SK-N-MC (cell line): Measurements from ENCODE around the gene OR52I2.

Experiments used
- DNase-seq: peaks from one replicate; pipeline ENCODE4 v3.0.0-alpha.2; 2011; ENCODE audit warnings: low read depth, low spot score
- H3K27ac ChIP-seq: fragments of 200-600 bp; sonication (generic); 2 replicates; pipeline ENCODE4 v1.5.1; 2016; ENCODE audit warnings: mixed run types
- H3K36me3 ChIP-seq: fragments of 200-600 bp; sonication (generic); 2 replicates; pipeline ENCODE4 v1.6.1; 2017; ENCODE audit warnings: antibody characterized with exemption, low read length, mixed read lengths; ENCODE audit not compliant: insufficient read depth
- H3K4me3 ChIP-seq: fragments of 200-600 bp; sonication (generic); 2 replicates; pipeline ENCODE4 v1.5.1; 2016
- H3K9ac ChIP-seq: fragments of 200-600 bp; sonication (generic); 2 replicates; pipeline ENCODE4 v1.8.0; 2017; ENCODE audit warnings: mixed run types, mixed read lengths; ENCODE audit not compliant: insufficient read length
- H3K9me3 ChIP-seq: fragments of 200-600 bp; sonication (generic); 2 replicates; pipeline ENCODE4 v1.6.1; 2017; ENCODE audit warnings: low read depth, mild to moderate bottlenecking, antibody characterized with exemption, low read length, moderate library complexity, mixed read lengths
- EZH2 ChIP-seq: fragments of 200-600 bp; sonication (generic); IDR thresholded peaks from one replicate; pipeline ENCODE4 v1.6.1; 2017; ENCODE audit warnings: antibody characterized with exemption
- FOXP2 ChIP-seq: optimal IDR thresholded peaks from 2 replicates; pipeline ENCODE3; 2011; ENCODE audit warnings: mild to moderate bottlenecking, moderate library complexity; ENCODE audit not compliant: insufficient read depth; ENCODE audit errors: extremely low read length, control extremely low read depth
- POLR2AphosphoS5 ChIP-seq: IDR thresholded peaks from 2 replicates; pipeline ENCODE4 v1.6.1; 2012; ENCODE audit warnings: mild to moderate bottlenecking, low read depth, low read length, borderline replicate concordance

Gene OR52I2

GRCh38 chr11:4642043-4642442, 60.5 kb downstream of the OR52I2 start:
- H3K9ac ChIP-seq: no peak overlapping the region
- no peak overlapping the region for H3K4me3 ChIP-seq
- no peak overlapping the region for H3K27ac ChIP-seq
- TF ChIP-seq FOXP2 (no peak), POLR2AphosphoS5 (no peak), EZH2 (no peak)
- no peaks in the 10 kb centered on the region for H3K9me3 ChIP-seq
- DNase-seq: no peak
- H3K36me3 ChIP-seq: no peaks in the 10 kb centered on the region
